HEK293 (cell line): Measurements from ENCODE around the gene PRXL2C.

ENCODE experiments used
- ZBTB8A ChIP-seq: fragments of 450-650 bp; formaldehyde crosslinking; IDR thresholded peaks from 2 replicates; pipeline ENCODE4 v1.5.1; 2016; ENCODE audit warnings: missing biosample characterization, missing genetic modification characterization
- ZNF10 ChIP-seq: fragments of 450-650 bp; formaldehyde crosslinking; IDR thresholded peaks from 2 replicates; pipeline ENCODE4 v1.5.1; 2017; ENCODE audit warnings: missing biosample characterization, missing genetic modification characterization
- ZNF114 ChIP-seq: fragments of 450-650 bp; formaldehyde crosslinking; IDR thresholded peaks from 2 replicates; pipeline ENCODE4 v1.5.0; 2017; ENCODE audit warnings: missing biosample characterization, missing genetic modification characterization
- ZNF391 ChIP-seq: fragments of 450-650 bp; formaldehyde crosslinking; IDR thresholded peaks from 2 replicates; pipeline ENCODE4 v1.5.1; 2016; ENCODE audit warnings: low read depth, missing biosample characterization, missing genetic modification characterization, borderline replicate concordance
- ZNF394 ChIP-seq: fragments of 450-650 bp; formaldehyde crosslinking; IDR thresholded peaks from 2 replicates; pipeline ENCODE4 v1.5.1; 2016; ENCODE audit warnings: missing biosample characterization, missing genetic modification characterization, mild to moderate bottlenecking, moderate library complexity, borderline replicate concordance
- ZNF560 ChIP-seq: fragments of 450-650 bp; formaldehyde crosslinking; IDR thresholded peaks from 2 replicates; pipeline ENCODE4 v1.5.1; 2017; ENCODE audit warnings: missing biosample characterization, missing genetic modification characterization, borderline replicate concordance
- TF ChIP-seq, protein P1 (sequence below): fragments of 450-650 bp; formaldehyde crosslinking; IDR thresholded peaks from 2 replicates; pipeline ENCODE4 v1.5.1; 2016; ENCODE audit warnings: missing biosample characterization, missing genetic modification characterization
- TF ChIP-seq, protein P2 (sequence below): fragments of 450-650 bp; formaldehyde crosslinking; IDR thresholded peaks from 2 replicates; pipeline ENCODE4 v1.5.1; 2016; ENCODE audit warnings: missing biosample characterization, missing genetic modification characterization
- TF ChIP-seq, protein P3 (sequence below): fragments of 450-650 bp; formaldehyde crosslinking; conservative IDR thresholded peaks from 2 replicates; pipeline ENCODE4 v1.5.1; 2016; ENCODE audit warnings: low read depth, missing biosample characterization, missing genetic modification characterization

DNA sequence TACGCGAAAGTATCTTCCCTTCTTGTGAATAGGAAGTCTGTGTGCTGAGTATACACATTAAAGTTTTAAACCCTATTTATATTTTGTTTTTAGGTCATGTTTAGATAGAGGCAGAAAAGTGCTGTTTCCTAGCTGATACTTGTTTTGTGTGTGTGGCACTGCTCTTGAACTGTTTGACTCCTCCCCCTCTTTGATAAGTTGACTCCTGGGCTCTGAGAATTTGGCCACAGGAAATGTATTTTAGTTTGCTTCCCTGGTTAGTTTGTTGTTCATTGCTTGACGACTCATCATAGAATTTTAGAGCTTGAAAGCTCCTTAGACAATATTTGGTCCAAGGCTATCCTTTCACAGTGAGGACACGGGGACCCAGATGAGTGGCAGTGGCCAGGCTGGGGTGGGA, 33.5 kb downstream of the PRXL2C start:
- TF ChIP-seq ZNF394 (tag by site-specific recombination) (no peak), ZBTB8A (tag by site-specific recombination) (no peak), ZNF391 (tag by site-specific recombination) (no peak), ZNF114 (tag by site-specific recombination) (no peak), ZNF10 (tag by site-specific recombination) (no peak), ZNF560 (tag by site-specific recombination) (no peak)
- TF ChIP-seq, protein P1, sequence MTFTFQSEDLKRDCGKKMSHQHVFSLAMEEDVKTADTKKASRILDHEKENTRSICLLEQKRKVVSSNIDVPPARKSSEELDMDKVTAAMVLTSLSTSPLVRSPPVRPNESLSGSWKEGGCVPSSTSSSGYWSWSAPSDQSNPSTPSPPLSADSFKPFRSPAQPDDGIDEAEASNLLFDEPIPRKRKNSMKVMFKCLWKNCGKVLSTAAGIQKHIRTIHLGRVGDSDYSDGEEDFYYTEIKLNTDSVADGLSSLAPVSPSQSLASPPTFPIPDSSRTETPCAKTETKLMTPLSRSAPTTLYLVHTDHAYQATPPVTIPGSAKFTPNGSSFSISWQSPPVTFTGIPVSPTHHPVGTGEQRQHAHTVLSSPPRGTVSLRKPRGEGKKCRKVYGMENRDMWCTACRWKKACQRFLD (tag by site-specific recombination): no peak
- TF ChIP-seq, protein P2, sequence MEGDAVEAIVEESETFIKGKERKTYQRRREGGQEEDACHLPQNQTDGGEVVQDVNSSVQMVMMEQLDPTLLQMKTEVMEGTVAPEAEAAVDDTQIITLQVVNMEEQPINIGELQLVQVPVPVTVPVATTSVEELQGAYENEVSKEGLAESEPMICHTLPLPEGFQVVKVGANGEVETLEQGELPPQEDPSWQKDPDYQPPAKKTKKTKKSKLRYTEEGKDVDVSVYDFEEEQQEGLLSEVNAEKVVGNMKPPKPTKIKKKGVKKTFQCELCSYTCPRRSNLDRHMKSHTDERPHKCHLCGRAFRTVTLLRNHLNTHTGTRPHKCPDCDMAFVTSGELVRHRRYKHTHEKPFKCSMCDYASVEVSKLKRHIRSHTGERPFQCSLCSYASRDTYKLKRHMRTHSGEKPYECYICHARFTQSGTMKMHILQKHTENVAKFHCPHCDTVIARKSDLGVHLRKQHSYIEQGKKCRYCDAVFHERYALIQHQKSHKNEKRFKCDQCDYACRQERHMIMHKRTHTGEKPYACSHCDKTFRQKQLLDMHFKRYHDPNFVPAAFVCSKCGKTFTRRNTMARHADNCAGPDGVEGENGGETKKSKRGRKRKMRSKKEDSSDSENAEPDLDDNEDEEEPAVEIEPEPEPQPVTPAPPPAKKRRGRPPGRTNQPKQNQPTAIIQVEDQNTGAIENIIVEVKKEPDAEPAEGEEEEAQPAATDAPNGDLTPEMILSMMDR (tag by site-specific recombination): no peak
- TF ChIP-seq, protein P3, sequence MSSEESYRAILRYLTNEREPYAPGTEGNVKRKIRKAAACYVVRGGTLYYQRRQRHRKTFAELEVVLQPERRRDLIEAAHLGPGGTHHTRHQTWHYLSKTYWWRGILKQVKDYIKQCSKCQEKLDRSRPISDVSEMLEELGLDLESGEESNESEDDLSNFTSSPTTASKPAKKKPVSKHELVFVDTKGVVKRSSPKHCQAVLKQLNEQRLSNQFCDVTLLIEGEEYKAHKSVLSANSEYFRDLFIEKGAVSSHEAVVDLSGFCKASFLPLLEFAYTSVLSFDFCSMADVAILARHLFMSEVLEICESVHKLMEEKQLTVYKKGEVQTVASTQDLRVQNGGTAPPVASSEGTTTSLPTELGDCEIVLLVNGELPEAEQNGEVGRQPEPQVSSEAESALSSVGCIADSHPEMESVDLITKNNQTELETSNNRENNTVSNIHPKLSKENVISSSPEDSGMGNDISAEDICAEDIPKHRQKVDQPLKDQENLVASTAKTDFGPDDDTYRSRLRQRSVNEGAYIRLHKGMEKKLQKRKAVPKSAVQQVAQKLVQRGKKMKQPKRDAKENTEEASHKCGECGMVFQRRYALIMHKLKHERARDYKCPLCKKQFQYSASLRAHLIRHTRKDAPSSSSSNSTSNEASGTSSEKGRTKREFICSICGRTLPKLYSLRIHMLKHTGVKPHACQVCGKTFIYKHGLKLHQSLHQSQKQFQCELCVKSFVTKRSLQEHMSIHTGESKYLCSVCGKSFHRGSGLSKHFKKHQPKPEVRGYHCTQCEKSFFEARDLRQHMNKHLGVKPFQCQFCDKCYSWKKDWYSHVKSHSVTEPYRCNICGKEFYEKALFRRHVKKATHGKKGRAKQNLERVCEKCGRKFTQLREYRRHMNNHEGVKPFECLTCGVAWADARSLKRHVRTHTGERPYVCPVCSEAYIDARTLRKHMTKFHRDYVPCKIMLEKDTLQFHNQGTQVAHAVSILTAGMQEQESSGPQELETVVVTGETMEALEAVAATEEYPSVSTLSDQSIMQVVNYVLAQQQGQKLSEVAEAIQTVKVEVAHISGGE: no peak
